Adipose tissue (tissue), 3 donors: ENCODE results near the gene CDKN2B-AS1. TPM values are rescaled to one million over a fixed set of nuclear protein-coding genes. Genes with fewer than 3 reads are reported as not detected.

Source experiments
- H3K27ac ChIP-seq: one replicate; pipeline ENCODE4 v1.5.1; 2013; ENCODE audit warnings: low read depth, low read length
- WGBS, 3 donors: extraction: QIAGEN DNeasy Blood & Tissue Kit; methylation state at CpG; one replicate each; pipeline ENCODE4 v1.1.7; 2013; 5-methylcytosine and 5-hydroxymethylcytosine counted together
- polyA plus RNA-seq, 3 donors: library from polyadenylated mRNA; stranded (reverse); fragments of 200-250 nt; gene quantifications; one replicate each; pipeline ENCODE4 v1.2.3, GENCODE V29; 2013
- donor health status: healthy with polysubstance abuse.
- donor health status: Bipolar disorder and iron deficiency.
- donor health status: healthy.

CDKN2B-AS1 gene
- polyA plus RNA-seq, 3 donors = 0.16 TPM; not detected in 2

DNA sequence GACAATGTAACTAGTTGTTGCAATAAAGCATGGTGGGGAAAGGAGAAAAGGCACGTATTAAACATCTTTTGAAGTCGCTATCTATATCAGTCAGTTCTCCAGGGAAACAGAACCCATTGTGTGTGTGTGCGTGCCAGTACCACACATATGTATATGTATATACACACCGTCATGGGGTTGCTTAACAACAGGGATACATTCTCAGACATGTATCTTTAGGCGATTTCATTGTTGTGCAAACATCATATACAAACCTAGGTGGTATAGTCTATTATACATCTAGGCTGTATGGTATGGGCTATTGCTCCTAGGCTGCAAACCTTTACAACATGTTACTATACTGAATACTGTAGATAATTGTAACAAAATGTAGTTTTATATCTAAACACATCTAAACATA, 2.3 kb downstream of the CDKN2B-AS1 start:
- H3K27ac ChIP-seq = no peak overlapping the region
- 65 to 82% (median 68%) methylated on average over 5 of the region's 5 CpGs for WGBS, 3 donors

GRCh38 chr9:21997480-21997879, 2.9 kb downstream of the CDKN2B-AS1 start:
- H3K27ac ChIP-seq = no peak overlapping the region
- 77 to 86% (median 85%) methylated on average over 1 of the region's 1 CpG for WGBS, 3 donors

GRCh38 chr9:21998026-21998425, 3.4 kb downstream of the CDKN2B-AS1 start:
- 78 to 90% (median 85%) methylated on average over 2 of the region's 2 CpGs for WGBS, 3 donors
- no peak overlapping the region for H3K27ac ChIP-seq

GRCh38 chr9:22002038-22002437, 7.4 kb downstream of the CDKN2B-AS1 start:
- 38 to 45% (median 42%) methylated on average over 1 of the region's 1 CpG for WGBS, 3 donors

DNA sequence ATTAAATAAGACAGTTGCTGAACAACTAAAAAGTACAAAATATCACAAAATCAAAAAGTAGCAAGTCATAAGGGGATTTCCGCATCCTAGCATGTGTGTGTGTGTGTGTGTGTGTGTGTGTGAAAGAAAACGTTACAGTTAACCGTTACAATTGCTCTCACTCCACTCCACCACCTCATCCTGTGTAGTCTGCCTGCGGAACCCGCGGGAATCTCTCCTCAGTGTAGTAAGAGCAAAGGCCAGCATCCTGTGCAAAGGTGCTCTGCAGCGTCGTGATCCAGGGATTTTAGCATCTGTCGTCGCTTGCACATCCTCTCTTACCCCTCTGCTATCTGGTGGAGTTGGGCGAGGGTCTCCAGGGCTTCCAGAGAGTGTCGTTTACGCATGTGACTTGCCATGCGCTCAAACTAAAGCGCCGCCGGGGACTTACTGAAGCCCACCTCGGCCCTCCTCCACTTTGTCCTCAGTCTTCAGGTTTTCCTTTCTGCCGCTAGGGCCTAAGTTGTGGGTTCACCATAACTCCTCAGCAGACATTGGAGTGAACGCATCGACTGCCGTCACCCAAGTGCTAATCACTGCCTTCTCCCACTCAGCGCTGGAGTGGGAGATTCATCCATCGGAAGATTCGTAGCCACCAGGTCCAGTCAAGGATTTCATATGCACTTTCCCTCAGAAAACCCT, 10.6 kb downstream of the CDKN2B-AS1 start:
- 31 to 42% (median 37%) methylated on average over 25 of the region's 25 CpGs for WGBS, 3 donors
- no peak overlapping the region for H3K27ac ChIP-seq

More at GRCh38 chr9:22002038-22002437, 7.4 kb downstream of the CDKN2B-AS1 start:
- no peak overlapping the region for H3K27ac ChIP-seq

- no peak overlapping the region for H3K27ac ChIP-seq
- 11 to 29% (median 24%) methylated on average over 43 to 44 of the region's 44 CpGs for WGBS, 3 donors
These were observed 11.4 kb downstream of the CDKN2B-AS1 start for GRCh38 chr9:22005702-22006606.

DNA sequence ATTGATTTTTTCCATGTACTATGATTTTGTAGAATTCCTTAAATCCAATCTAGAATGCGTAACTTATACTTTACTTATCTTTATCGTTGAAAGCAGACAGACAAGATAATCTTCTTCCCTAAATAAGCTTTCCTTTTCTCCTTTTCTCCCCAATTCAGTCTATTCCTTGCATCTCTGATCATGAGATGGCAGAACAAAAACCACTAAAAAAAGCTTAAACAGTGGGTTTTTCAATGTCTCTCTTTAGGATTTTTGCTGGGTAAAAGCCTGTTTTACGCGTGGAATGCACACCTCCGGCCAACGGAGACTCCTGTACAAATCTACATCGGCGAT, 13.8 kb downstream of the CDKN2B-AS1 start:
- WGBS, 3 donors = 2 to 7% (median 5%) methylated on average over 8 of the region's 8 CpGs

GRCh38 chr9:22008717-22009505, 14.3 kb downstream of the CDKN2B-AS1 start, which contains the start of gene CDKN2B:
Gene CDKN2B, minus strand, starts transcription at chr9:22009305. Its CDS starts 352 bp downstream, at chr9:22008953.
- WGBS, 3 donors = 1% methylated on average over 85 to 86 of the region's 86 CpGs
- H3K27ac ChIP-seq = no peak within 1 kb of the TSS

More for the DNA sequence above, 13.8 kb downstream of the CDKN2B-AS1 start:
- H3K27ac ChIP-seq = no peak overlapping the region

- 6 to 7% (median 7%) methylated on average over 6 of the region's 6 CpGs for WGBS, 3 donors
- H3K27ac ChIP-seq = no peak overlapping the region
These were observed 14.9 kb downstream of the CDKN2B-AS1 start for GRCh38 chr9:22009506-22009867.

GRCh38 chr9:22010866-22011625, 16.5 kb downstream of the CDKN2B-AS1 start:
- WGBS, 3 donors = 20 to 23% (median 23%) methylated on average over 13 of the region's 13 CpGs
- no peak overlapping the region for H3K27ac ChIP-seq

DNA sequence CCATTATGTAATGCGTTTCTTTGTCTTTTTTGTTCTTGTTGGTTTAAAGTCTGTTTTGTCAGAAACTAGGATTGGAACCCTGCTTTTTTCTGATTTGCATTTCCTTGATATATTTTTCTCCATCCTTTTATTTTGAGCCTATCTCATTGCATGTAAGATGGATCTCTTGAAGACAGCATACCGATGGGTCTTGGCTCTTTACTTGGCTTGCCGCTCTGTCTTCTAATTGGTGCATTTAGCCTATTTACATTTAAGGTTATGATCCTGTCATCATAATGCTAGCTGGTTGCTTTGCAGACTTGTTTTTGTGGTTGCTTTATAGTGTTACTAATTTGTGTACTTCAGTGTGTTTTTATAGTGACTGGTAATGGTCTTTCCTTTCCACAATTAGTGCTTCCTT, 27.8 kb downstream of the CDKN2B-AS1 start:
- 86 to 94% (median 94%) methylated on average over 3 of the region's 3 CpGs for WGBS, 3 donors

DNA sequence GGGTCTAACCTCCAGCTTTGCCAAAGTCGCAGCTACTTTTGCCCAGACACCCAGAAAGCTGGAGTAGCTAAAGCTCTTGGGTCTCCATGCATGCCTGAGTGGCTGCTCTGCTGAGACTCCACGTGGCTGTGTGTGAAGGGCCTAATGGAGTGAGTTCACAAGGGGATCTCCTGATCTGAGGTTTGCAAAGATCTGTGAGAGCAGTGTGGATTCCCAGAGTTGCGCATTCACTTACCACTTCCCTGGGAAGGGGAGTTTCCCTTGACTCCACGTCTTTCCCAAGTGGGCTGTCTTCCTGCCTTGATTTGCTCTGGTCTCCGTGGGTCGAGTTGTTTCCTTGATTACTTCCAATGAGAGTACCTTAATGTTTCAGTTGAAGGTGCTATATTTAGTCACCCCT, 32.1 kb downstream of the CDKN2B-AS1 start:
- WGBS, 3 donors = 45 to 57% (median 48%) methylated on average over 6 of the region's 6 CpGs
- no peak overlapping the region for H3K27ac ChIP-seq

More for the DNA sequence above, 27.8 kb downstream of the CDKN2B-AS1 start:
- no peak overlapping the region for H3K27ac ChIP-seq

DNA sequence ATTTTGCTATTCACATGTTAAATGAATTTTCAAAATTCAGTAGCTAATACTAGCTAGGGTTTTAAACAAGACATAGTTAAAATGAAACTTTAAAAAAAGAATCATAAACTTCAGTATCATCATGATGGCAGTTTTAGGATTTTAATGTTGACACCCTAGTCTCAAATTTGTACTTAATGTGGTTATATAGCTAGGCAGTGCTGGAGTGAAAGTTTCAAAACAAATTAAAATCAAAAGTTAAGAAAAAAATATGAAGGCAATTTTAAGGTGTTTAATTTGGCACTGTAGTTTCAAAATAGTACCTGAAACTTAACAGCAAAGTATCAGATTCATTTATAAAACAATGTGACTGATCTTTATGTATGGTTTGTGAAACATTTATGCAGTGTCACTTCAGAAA, 33.8 kb downstream of the CDKN2B-AS1 start:
- H3K27ac ChIP-seq = no peak overlapping the region

GRCh38 chr9:22029231-22029630, 34.6 kb downstream of the CDKN2B-AS1 start:
- whole genome bisulfite sequencing, 3 donors = 65 to 83% (median 73%) methylated on average over 4 of the region's 4 CpGs
- no peak overlapping the region for H3K27ac ChIP-seq

DNA sequence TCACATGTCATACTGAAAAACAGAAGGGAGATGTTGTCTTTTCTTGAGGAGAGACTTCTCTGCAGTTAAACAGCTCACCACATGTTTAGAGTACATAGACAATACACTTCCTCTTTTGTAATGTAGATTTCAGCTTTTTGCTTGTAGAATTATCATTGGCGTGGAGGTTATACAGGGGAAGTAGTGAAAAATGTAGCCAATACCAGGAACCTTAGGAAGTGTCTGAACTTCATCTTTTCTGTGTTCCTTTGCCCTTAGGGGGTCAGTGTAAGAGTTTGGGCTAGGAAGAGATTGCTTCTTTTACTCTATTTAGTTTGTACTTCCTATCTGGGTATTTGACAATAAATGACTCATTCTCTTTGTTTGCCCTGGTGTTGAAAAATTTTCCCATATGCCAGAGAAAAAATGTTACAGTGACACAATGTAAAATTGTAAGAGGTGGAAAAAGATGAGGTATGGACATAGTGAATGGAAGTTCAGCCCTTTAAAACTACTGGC, 35.6 kb downstream of the CDKN2B-AS1 start:
- no peak overlapping the region for H3K27ac ChIP-seq
- WGBS, 3 donors = 24 to 35% (median 34%) methylated on average over 1 of the region's 1 CpG

DNA sequence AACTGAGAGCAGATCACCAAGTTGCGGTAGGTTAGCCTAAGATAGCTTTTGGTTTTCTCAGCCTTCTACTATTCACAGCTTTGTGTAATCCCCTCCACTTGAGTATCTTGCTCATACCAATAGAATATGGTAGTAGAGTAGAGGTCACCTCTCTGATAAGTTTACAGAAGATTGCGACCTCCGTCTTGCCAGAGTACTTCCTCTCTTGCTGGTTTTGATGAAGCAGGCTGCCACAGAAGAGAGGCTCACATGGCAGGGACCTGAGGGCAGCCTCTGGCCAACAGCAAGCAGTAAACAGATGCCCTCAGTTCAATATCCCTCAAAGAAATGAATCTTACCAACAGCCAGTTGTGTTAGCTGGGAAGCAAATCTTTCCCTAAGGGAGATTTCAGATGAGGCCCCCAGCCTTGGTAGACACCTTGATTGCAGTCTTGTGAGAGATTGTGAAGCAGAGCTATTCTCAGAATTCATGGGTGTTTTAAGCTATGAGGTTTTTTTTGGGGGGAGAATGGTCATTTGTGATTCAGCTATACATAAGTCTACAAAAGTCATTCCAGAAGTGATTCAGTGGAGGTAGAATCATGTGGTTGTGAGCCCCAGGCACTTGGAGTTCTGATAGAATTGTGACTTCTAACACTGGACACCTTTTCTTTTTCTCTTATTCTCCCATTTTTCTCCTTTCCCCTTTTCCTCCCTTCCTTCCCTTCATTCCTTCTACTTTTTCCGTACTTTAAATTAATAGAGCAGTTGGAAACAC, 37.2 kb downstream of the CDKN2B-AS1 start:
- H3K27ac ChIP-seq = no peak overlapping the region
- WGBS, 3 donors = 66 to 76% (median 74%) methylated on average over 4 of the region's 4 CpGs

- 66 to 84% (median 76%) methylated on average over 8 of the region's 8 CpGs for WGBS, 3 donors
- no peak overlapping the region for H3K27ac ChIP-seq
These were observed 38.5 kb downstream of the CDKN2B-AS1 start for GRCh38 chr9:22033012-22033630.
